ENCODE measurements around the gene SERPINB4. TPM values are rescaled to one million over a fixed set of nuclear protein-coding genes. Genes with fewer than 3 reads are reported as not detected.

SERPINB4 gene
- total RNA-seq, 1 experiment from 2014 or later, result 0.40 TPM

DNA sequence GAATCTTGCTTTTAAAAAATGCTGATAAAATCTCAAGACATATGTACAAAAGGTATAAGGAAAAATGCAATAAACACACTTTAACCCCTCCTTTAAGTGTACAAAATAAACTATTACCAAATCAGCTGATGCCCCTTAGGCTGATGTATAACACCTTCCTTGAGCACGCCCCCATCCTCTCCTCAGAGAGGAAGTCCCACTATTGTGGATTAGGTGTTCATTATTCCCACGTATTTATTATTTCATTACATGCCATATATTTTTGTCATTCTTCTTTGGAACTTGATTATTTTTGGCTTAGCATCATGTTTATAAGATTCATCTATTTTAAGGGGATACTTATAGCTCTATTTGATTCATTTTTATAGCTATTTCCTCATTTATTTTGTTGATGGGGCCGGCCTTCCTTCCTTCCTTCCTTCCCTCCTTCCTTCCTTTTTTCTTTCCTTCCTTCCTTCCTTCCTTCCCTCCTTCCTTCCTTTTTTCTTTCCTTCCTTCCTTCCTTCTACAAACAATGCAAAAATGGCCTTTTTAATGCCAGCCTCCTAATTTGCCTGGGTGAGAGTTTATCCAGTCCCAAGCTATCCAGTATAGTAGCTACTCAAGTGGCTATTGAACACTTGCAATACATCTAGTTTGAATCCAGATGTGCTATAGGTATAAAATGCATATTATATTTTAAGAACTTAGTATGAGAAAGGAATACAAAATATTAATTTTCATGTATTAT, 52.9 kb downstream of the SERPINB4 start:
- H3K9me2 ChIP-seq (replicated peaks; ENCODE audit: low read length), result no peaks in the 10 kb centered on the region
- no TSS peak for BruUV-seq (replicated peaks)
- no peaks in the 10 kb centered on the region for H3K9me3 ChIP-seq (ENCODE audit: low read length)
- no peak for DNase-seq
- no peaks in the 10 kb centered on the region for H3K27me3 ChIP-seq (ENCODE audit: low read length)
- no peaks in the 10 kb centered on the region for H4K20me1 ChIP-seq (ENCODE audit: low read length)
- H2AFZ ChIP-seq (ENCODE audit: low read length), result no peak overlapping the region
- peaks cover 14% of the 10 kb centered on the region for H3K4me1 ChIP-seq (ENCODE audit: insufficient read depth, low read length)
- no peaks in the 10 kb centered on the region for H3F3A ChIP-seq (ENCODE audit: low read length, unreplicated experiment)
- H3K4me3 ChIP-seq (ENCODE audit: low read length), result no peak overlapping the region
- H3K9ac ChIP-seq (ENCODE audit: low read length), result no peak overlapping the region
- no peak overlapping the region for H3K4me2 ChIP-seq (ENCODE audit: low read length)
- ChIA-PET POLR2A (ENCODE audit: unreplicated experiment) (no interaction called here), CTCF (no interaction called here)
- H3K27ac ChIP-seq (ENCODE audit: low read length), result no peak overlapping the region
- H3K36me3 ChIP-seq (ENCODE audit: low read depth, low read length), result no peaks in the 10 kb centered on the region
- TF ChIP-seq EZH2 (IDR thresholded peaks at IDR 0.05; ENCODE audit: low read length, unreplicated experiment), result no peak
- TF ChIP-seq EZH2phosphoT487 (IDR thresholded peaks at IDR 0.05; ENCODE audit: borderline replicate concordance, low read length), result no peak
- TF ChIP-seq, protein P1, sequence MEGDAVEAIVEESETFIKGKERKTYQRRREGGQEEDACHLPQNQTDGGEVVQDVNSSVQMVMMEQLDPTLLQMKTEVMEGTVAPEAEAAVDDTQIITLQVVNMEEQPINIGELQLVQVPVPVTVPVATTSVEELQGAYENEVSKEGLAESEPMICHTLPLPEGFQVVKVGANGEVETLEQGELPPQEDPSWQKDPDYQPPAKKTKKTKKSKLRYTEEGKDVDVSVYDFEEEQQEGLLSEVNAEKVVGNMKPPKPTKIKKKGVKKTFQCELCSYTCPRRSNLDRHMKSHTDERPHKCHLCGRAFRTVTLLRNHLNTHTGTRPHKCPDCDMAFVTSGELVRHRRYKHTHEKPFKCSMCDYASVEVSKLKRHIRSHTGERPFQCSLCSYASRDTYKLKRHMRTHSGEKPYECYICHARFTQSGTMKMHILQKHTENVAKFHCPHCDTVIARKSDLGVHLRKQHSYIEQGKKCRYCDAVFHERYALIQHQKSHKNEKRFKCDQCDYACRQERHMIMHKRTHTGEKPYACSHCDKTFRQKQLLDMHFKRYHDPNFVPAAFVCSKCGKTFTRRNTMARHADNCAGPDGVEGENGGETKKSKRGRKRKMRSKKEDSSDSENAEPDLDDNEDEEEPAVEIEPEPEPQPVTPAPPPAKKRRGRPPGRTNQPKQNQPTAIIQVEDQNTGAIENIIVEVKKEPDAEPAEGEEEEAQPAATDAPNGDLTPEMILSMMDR (conservative IDR thresholded peaks at IDR 0.05; ENCODE audit: low read depth, low read length), result no peak
- no peaks in the 10 kb centered on the region for H3K79me2 ChIP-seq (ENCODE audit: low read length)
- no peak for ATAC-seq
- intact Hi-C loops (cut with micrococcal nuclease), result no loop called here

- Histone ChIP-seq H3F3A (ENCODE audit: low read length, unreplicated experiment) (no peaks in the 10 kb centered on the region), H3K36me3 (ENCODE audit: low read depth, low read length) (no peaks in the 10 kb centered on the region), H3K9me2 (replicated peaks; ENCODE audit: low read length) (no peaks in the 10 kb centered on the region), H3K4me3 (ENCODE audit: low read length) (no peak overlapping the region), H3K4me1 (ENCODE audit: insufficient read depth, low read length) (peaks cover 14% of the 10 kb centered on the region), H3K79me2 (ENCODE audit: low read length) (no peaks in the 10 kb centered on the region), H3K9ac (ENCODE audit: low read length) (no peak overlapping the region), H3K4me2 (ENCODE audit: low read length) (no peak overlapping the region), H3K27ac (ENCODE audit: low read length) (no peak overlapping the region), H3K27me3 (ENCODE audit: low read length) (no peaks in the 10 kb centered on the region), H2AFZ (ENCODE audit: low read length) (no peak overlapping the region), H4K20me1 (ENCODE audit: low read length) (no peaks in the 10 kb centered on the region), H3K9me3 (ENCODE audit: low read length) (no peaks in the 10 kb centered on the region)
- ATAC-seq, result no peak
- intact Hi-C loops (cut with micrococcal nuclease), result no loop called here
- no TSS peak for BruUV-seq (replicated peaks)
- ChIA-PET CTCF (no interaction called here), POLR2A (ENCODE audit: unreplicated experiment) (no interaction called here)
- no peak for DNase-seq
- TF ChIP-seq, protein P1 (conservative IDR thresholded peaks at IDR 0.05; ENCODE audit: low read depth, low read length), result no peak
- TF ChIP-seq EZH2 (IDR thresholded peaks at IDR 0.05; ENCODE audit: low read length, unreplicated experiment) (no peak), EZH2phosphoT487 (IDR thresholded peaks at IDR 0.05; ENCODE audit: borderline replicate concordance, low read length) (no peak)
Measured at GRCh38 chr18:63590373-63590772, 53.7 kb downstream of the SERPINB4 start.

- peaks cover 19% of the 10 kb centered on the region for H3K4me1 ChIP-seq (ENCODE audit: insufficient read depth, low read length)
- H3K27me3 ChIP-seq (ENCODE audit: low read length), result no peaks in the 10 kb centered on the region
- H3F3A ChIP-seq (ENCODE audit: low read length, unreplicated experiment), result no peaks in the 10 kb centered on the region
- H3K4me3 ChIP-seq (ENCODE audit: low read length), result no peak overlapping the region
- CTCF ChIA-PET, result no interaction called here
- ATAC-seq, result no peak
- H3K36me3 ChIP-seq (ENCODE audit: low read depth, low read length), result no peaks in the 10 kb centered on the region
- H3K9me2 ChIP-seq (replicated peaks; ENCODE audit: low read length), result no peaks in the 10 kb centered on the region
- H3K9ac ChIP-seq (ENCODE audit: low read length), result no peak overlapping the region
- peak; percentile 28 for DNase-seq
- no peak overlapping the region for H3K27ac ChIP-seq (ENCODE audit: low read length)
- H3K9me3 ChIP-seq (ENCODE audit: low read length), result no peaks in the 10 kb centered on the region
- H3K4me2 ChIP-seq (ENCODE audit: low read length), result no peak overlapping the region
- H4K20me1 ChIP-seq (ENCODE audit: low read length), result no peaks in the 10 kb centered on the region
- H3K79me2 ChIP-seq (ENCODE audit: low read length), result no peaks in the 10 kb centered on the region
- TF ChIP-seq, protein P1 (conservative IDR thresholded peaks at IDR 0.05; ENCODE audit: low read depth, low read length), result no peak
- TF ChIP-seq EZH2phosphoT487 (IDR thresholded peaks at IDR 0.05; ENCODE audit: borderline replicate concordance, low read length) (no peak), EZH2 (IDR thresholded peaks at IDR 0.05; ENCODE audit: low read length, unreplicated experiment) (no peak)
- no peak overlapping the region for H2AFZ ChIP-seq (ENCODE audit: low read length)
- POLR2A ChIA-PET (ENCODE audit: unreplicated experiment), result no interaction called here
- intact Hi-C loops (cut with micrococcal nuclease), result no loop called here
- BruUV-seq (replicated peaks), result no TSS peak
Measured at GRCh38 chr18:63588909-63589308, 55.1 kb downstream of the SERPINB4 start.

Measured in PC-3 (cell line).